Esophagus squamous epithelium (tissue), 5 donors: ENCODE measurements around the gene TMEM163. TPM values are rescaled to one million over a fixed set of nuclear protein-coding genes. Genes with fewer than 3 reads are reported as not detected.

Experiments used
- DNase-seq: peaks from one replicate; lab custom pipeline; 2025; lab: John Stamatoyannopoulos, UW
- H3K27ac ChIP-seq, 4 donors: fragments of 200-600 bp; sonication (generic); one replicate each; pipeline ENCODE4 v1.5.1; 2016 to 2019; ENCODE audit warnings: mild to moderate bottlenecking in 1 of 4
- H3K27me3 ChIP-seq, 4 donors: fragments of 200-600 bp; sonication (generic); 1 replicate in 3 of 4; 2 replicates in 1 of 4; pipeline versions ENCODE4 v1.5.1 to v1.6.0; 2017 to 2021; ENCODE audit warnings: antibody characterized with exemption in 1 of 4
- H3K36me3 ChIP-seq, 3 donors: fragments of 200-600 bp; sonication (generic); one replicate each; pipeline ENCODE4 v1.5.1; 2016 to 2019
- H3K4me1 ChIP-seq, 3 donors: fragments of 200-600 bp; sonication (generic); one replicate each; pipeline ENCODE4 v1.5.1; 2017 to 2019
- H3K4me3 ChIP-seq, 4 donors: fragments of 200-600 bp; sonication (generic); 1 replicate in 3 of 4; 2 replicates in 1 of 4; pipeline ENCODE4 v1.5.1; 2016 to 2019; ENCODE audit warnings: mild to moderate bottlenecking in 2 of 4, moderate library complexity in 1 of 4
- H3K9me3 ChIP-seq, 3 donors: fragments of 200-600 bp; sonication (generic); one replicate each; pipeline ENCODE4 v1.5.1; 2016 to 2019
- POLR2A ChIP-seq, 4 donors: fragments of 450-650 bp; IDR thresholded peaks; one replicate each; pipeline ENCODE4 v1.6.1; 2017; ENCODE audit warnings: antibody characterized with exemption in 4 of 4, mild to moderate bottlenecking in 4 of 4, moderate library complexity in 3 of 4
- WGBS, 2 donors: methylation state at CpG; one replicate each; pipeline ENCODE4 v1.1.5; 2018; 5-methylcytosine and 5-hydroxymethylcytosine counted together
- intact Hi-C: fragments of 100-400 bp; cut with DNase I; formaldehyde crosslinking; loops from one replicate; pipeline ENCODE4 v1.15.0; 2022
- total RNA-seq, 4 donors: library from RNA; depleted of rRNA; stranded (reverse); fragments of >200 nt; gene quantifications; one replicate each; pipeline ENCODE4 v1.1.0, GENCODE V29; 2016
- TF ChIP-seq, protein P1 (sequence below), 6 experiments: fragments of 450-650 bp in 4 of 6; fragments of 200-600 bp in 2 of 6; sonication (generic) in 2 of 6; IDR thresholded peaks; one replicate each; pipeline ENCODE4 v1.5.1; 2016 to 2019; ENCODE audit warnings: antibody characterized with exemption in 6 of 6, mild to moderate bottlenecking in 4 of 6, moderate library complexity in 4 of 6
- donor health status: DM: yes; HTN: yes; CAD: no.

Gene TMEM163
- total RNA-seq, 4 donors from 2014 or later, result 0.09 to 0.19 (median 0.12) TPM; not detected in 1

DNA sequence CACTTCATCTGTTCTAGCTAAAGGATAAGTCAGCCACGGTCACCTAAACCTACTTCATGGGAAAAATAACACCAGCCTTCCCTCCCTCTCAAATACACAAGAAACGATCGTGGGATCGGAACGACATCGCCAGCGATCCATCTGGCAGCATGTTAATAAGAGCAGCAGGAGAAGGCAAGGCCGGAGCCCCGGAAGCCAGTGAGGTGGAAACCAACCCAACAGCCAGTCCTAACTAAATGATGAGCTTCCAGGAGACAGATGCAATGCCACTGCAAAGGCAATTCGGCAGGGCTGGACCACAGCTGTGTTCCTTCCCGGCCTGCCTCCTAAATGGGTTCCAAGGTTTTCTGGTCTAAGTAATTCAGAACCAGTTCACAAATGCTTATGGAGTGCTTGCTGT, 117.5 kb downstream of the TMEM163 start:
- H3K36me3 ChIP-seq, result no peaks in the 10 kb centered on the region
- H3K27me3 ChIP-seq, result peaks cover 0 to 9% (median 0%) of the 10 kb centered on the region in 4 donors
- intact Hi-C loops, result no loop called here
- DNase-seq, result no peak
- no peaks in the 10 kb centered on the region for H3K4me1 ChIP-seq
- peaks cover 0 to 3% (median 0%) of the 10 kb centered on the region in 3 donors for H3K9me3 ChIP-seq
- H3K27ac ChIP-seq, result no peak overlapping the region
- TF ChIP-seq, protein P1, sequence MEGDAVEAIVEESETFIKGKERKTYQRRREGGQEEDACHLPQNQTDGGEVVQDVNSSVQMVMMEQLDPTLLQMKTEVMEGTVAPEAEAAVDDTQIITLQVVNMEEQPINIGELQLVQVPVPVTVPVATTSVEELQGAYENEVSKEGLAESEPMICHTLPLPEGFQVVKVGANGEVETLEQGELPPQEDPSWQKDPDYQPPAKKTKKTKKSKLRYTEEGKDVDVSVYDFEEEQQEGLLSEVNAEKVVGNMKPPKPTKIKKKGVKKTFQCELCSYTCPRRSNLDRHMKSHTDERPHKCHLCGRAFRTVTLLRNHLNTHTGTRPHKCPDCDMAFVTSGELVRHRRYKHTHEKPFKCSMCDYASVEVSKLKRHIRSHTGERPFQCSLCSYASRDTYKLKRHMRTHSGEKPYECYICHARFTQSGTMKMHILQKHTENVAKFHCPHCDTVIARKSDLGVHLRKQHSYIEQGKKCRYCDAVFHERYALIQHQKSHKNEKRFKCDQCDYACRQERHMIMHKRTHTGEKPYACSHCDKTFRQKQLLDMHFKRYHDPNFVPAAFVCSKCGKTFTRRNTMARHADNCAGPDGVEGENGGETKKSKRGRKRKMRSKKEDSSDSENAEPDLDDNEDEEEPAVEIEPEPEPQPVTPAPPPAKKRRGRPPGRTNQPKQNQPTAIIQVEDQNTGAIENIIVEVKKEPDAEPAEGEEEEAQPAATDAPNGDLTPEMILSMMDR (IDR thresholded peaks at IDR 0.05), result no peak
- no peak for TF ChIP-seq POLR2A (IDR thresholded peaks at IDR 0.05)
- WGBS, 2 donors, result 85 to 93% methylated on average over 9 to 10 of the region's 11 CpGs
- no peak overlapping the region for H3K4me3 ChIP-seq

DNA sequence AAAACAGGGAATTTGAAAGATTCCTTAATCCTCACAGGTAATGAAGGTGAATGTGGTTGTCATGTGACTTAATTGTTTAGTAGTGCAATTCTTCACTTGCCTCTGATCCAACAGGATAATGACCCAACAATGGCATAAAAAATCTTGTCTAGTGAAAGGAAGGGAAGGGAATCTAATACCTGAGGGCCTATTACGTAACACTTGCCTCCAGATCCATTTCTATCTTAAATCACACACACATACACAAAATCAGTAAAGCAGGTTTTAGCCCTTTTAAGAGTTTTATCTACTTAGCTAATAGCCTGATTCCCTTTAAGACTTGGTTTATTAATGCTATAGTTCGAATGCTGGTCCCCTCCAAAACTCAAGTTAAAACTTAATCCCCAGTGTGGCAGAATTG, 118.6 kb downstream of the TMEM163 start:
- WGBS, 2 donors, result 46 to 51% methylated on average over 2 of the region's 2 CpGs
- no peak overlapping the region for H3K27ac ChIP-seq
- no peak for DNase-seq
- no peak overlapping the region for H3K4me3 ChIP-seq
- peaks cover 0 to 9% (median 0%) of the 10 kb centered on the region in 4 donors for H3K27me3 ChIP-seq
- intact Hi-C loops, result no loop called here
- H3K4me1 ChIP-seq, result no peaks in the 10 kb centered on the region
- no peaks in the 10 kb centered on the region for H3K36me3 ChIP-seq
- peaks cover 0 to 3% (median 0%) of the 10 kb centered on the region in 3 donors for H3K9me3 ChIP-seq
- TF ChIP-seq, protein P1 (IDR thresholded peaks at IDR 0.05), result no peak
- TF ChIP-seq POLR2A (IDR thresholded peaks at IDR 0.05), result no peak

DNA sequence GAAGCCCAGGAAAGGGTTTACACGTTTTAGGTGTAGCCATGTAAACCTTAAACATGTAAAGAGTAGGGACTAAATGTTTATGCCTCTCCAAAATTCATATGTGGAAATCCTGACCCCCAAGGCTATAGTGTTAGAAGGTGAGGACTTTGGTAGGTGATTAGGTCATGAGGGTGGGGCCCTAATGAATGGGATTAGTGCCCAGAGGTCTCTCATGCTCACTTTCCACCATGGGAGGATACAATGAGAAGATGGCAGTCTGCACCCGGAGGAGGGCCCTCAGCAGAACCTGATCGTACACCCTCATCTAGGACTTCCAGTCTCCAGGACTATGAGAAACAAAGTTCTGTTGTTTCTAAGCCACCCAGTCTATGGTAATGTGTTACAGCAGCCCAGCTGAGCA, 119.6 kb downstream of the TMEM163 start:
- no peak overlapping the region for H3K27ac ChIP-seq
- intact Hi-C loops, result no loop called here
- no peak overlapping the region for H3K4me3 ChIP-seq
- peaks cover 0 to 3% (median 0%) of the 10 kb centered on the region in 3 donors for H3K9me3 ChIP-seq
- DNase-seq, result no peak
- H3K36me3 ChIP-seq, result no peaks in the 10 kb centered on the region
- 62 to 78% methylated on average over 3 of the region's 3 CpGs for WGBS, 2 donors
- peaks cover 0 to 9% (median 0%) of the 10 kb centered on the region in 4 donors for H3K27me3 ChIP-seq
- TF ChIP-seq, protein P1 (IDR thresholded peaks at IDR 0.05), result no peak
- TF ChIP-seq POLR2A (IDR thresholded peaks at IDR 0.05), result no peak
- no peaks in the 10 kb centered on the region for H3K4me1 ChIP-seq

DNA sequence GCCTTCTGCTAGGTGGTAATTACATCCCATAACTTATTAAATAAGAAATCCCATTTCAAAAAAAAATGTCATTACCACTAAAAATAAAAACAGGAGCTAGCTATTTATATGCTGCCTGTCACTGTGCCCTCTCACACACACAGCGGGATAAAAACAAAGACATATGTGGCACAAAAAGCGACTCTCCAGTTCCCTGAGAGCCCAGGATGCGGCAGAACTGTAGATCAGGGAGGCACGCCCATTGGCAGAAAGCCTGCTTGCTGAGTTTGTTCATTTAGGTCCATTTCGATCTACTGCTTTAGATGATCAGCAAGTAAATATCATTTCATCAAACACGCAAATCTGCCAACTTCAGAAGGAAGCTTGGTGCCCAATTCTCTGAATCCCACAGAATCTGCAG, 124.4 kb downstream of the TMEM163 start:
- DNase-seq, result no peak
- intact Hi-C loops, result no loop called here

DNA sequence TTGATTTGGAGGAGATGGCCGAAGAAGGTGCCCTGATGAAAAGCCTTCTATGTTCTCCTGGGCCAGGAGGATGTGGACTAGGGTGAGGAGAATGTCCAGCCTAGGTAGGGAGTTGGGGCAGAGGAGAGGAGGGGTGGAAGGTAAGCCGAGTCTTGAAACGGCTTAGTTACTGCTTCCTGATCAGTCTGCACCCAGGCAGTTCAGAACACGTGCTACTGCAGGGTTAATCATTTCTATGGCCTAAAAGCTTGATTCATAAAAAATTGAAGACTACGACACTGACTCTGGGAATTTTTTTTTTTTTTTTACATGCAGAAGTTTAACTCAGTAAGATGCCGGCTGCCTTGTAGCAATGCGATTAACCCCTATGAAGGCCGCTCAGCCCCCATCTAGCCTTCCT, 125.3 kb downstream of the TMEM163 start:
- WGBS, 2 donors, result 81 to 84% methylated on average over 8 of the region's 8 CpGs
- Histone ChIP-seq H3K4me1 (no peaks in the 10 kb centered on the region), H3K27ac (no peak overlapping the region), H3K9me3 (peaks cover 0 to 21% (median 16%) of the 10 kb centered on the region in 3 donors), H3K27me3 (no peaks in the 10 kb centered on the region), H3K36me3 (no peaks in the 10 kb centered on the region), H3K4me3 (no peak overlapping the region)
- TF ChIP-seq POLR2A (IDR thresholded peaks at IDR 0.05), result no peak
- TF ChIP-seq, protein P1 (IDR thresholded peaks at IDR 0.05), result no peak
- DNase-seq, result no peak
- intact Hi-C loops, result no loop called here

More for the DNA sequence above, 124.4 kb downstream of the TMEM163 start:
- Histone ChIP-seq H3K4me3 (no peak overlapping the region), H3K27ac (no peak overlapping the region), H3K36me3 (no peaks in the 10 kb centered on the region), H3K4me1 (no peaks in the 10 kb centered on the region), H3K9me3 (peaks cover 0 to 24% (median 15%) of the 10 kb centered on the region in 3 donors), H3K27me3 (no peaks in the 10 kb centered on the region)
- TF ChIP-seq, protein P1 (IDR thresholded peaks at IDR 0.05), result no peak
- TF ChIP-seq POLR2A (IDR thresholded peaks at IDR 0.05), result no peak
- 65 to 68% methylated on average over 6 of the region's 6 CpGs for WGBS, 2 donors
